Stimulated activated CD8-positive, alpha-beta memory T cell treated with anti-CD3 and anti-CD28 coated beads, Interleukin-15, amount 100 ng/mL, for 48 hours (primary cell): ENCODE measurements around the gene RBM39.
"Not testable (repeated sequence)": the region's sequence is repeated elsewhere in the genome, so short reads cannot be mapped to it uniquely, and the experiment has no call there.

Experiments
- DNase-seq, 2 donors: peaks; one replicate each; pipeline ENCODE4 v3.0.0-alpha.2; 2020; ENCODE audit warnings: low read depth in 2 of 2

RBM39 gene

GRCh38 chr20:35741892-35742740 lies at the start of gene RBM39:
Gene RBM39, minus strand, starts transcription at chr20:35742260. Its CDS starts 1,386 bp downstream, at chr20:35740874.
- peak; percentile 98 for DNase-seq

- DNase-seq, result no peak
Observed at GRCh38 chr20:35791821-35792220, 49.8 kb upstream of the RBM39 start.

GRCh38 chr20:35791097-35791496 lies 49.0 kb upstream of the RBM39 start:
- no peak for DNase-seq

- DNase-seq, result no peak
Observed at GRCh38 chr20:35788796-35789195, 46.7 kb upstream of the RBM39 start.

GRCh38 chr20:35785541-35785940 lies 43.5 kb upstream of the RBM39 start:
- DNase-seq, result not testable (repeated sequence)

- not testable (repeated sequence) for DNase-seq
Observed at GRCh38 chr20:35783811-35784210, 41.8 kb upstream of the RBM39 start.

GRCh38 chr20:35776513-35777101 lies 34.5 kb upstream of the RBM39 start:
- no peak for DNase-seq

GRCh38 chr20:35774391-35774790 lies 32.3 kb upstream of the RBM39 start:
- DNase-seq, result no peak

GRCh38 chr20:35773154-35773751 lies 31.2 kb upstream of the RBM39 start:
- peak in 1 of 2 donors; percentile 10 for DNase-seq

- no peak for DNase-seq
Observed at GRCh38 chr20:35772563-35773058, 30.6 kb upstream of the RBM39 start.

- DNase-seq, result peak; percentile 97 to 98
Observed at GRCh38 chr20:35771689-35772562, 29.9 kb upstream of the RBM39 start, which contains the start of gene PHF20. Gene PHF20, plus strand, starts transcription at chr20:35772015. Its CDS starts 29,508 bp downstream, at chr20:35801523.

GRCh38 chr20:35771367-35771688 lies 29.3 kb upstream of the RBM39 start:
- DNase-seq, result no peak

- peak; percentile 36 to 47 for DNase-seq
Observed at GRCh38 chr20:35768731-35769664, 26.9 kb upstream of the RBM39 start.

- DNase-seq, result peak; percentile 37 to 42
Observed at GRCh38 chr20:35767683-35768481, 25.8 kb upstream of the RBM39 start.

- DNase-seq, result no peak
Observed at GRCh38 chr20:35766843-35767242, 24.8 kb upstream of the RBM39 start.

- not testable (repeated sequence) for DNase-seq
Observed at GRCh38 chr20:35764936-35765335, 22.9 kb upstream of the RBM39 start.

- DNase-seq, result no peak
Observed at GRCh38 chr20:35762461-35762860, 20.4 kb upstream of the RBM39 start.

GRCh38 chr20:35761548-35761947 lies 19.5 kb upstream of the RBM39 start:
- not testable (repeated sequence) for DNase-seq

GRCh38 chr20:35757098-35757705 lies 15.1 kb upstream of the RBM39 start:
- DNase-seq, result no peak
